Mucosa of descending colon (tissue), 3 donors: Measurements from ENCODE around the gene DCAF6. TPM values are rescaled to one million over a fixed set of nuclear protein-coding genes. Genes with fewer than 3 reads are reported as not detected.
A peak's percentile ranks its signal among the peaks of the same experiment; 100 is the strongest.

Source experiments
- ATAC-seq: fragments of 200-7000 bp; cut with Tn5 transposase; one replicate; pipeline ENCODE4 v1.9.1; 2020; ENCODE audit warnings: mild to moderate bottlenecking, moderate library complexity
- DNase-seq, 3 donors: peaks; one replicate each; pipeline ENCODE4 v3.0.0-alpha.2; 2020
- H3K36me3 ChIP-seq: fragments of 200-600 bp; one replicate; pipeline ENCODE4 v1.8.0; 2021; ENCODE audit warnings: low read depth, mild to moderate bottlenecking
- H3K4me1 ChIP-seq: fragments of 200-600 bp; one replicate; pipeline ENCODE4 v1.8.0; 2021; ENCODE audit warnings: low read depth, mild to moderate bottlenecking
- H3K4me3 ChIP-seq: fragments of 200-600 bp; one replicate; pipeline ENCODE4 v1.8.0; 2021; ENCODE audit warnings: mild to moderate bottlenecking
- H3K9me3 ChIP-seq: fragments of 200-600 bp; one replicate; pipeline ENCODE4 v1.8.0; 2021; ENCODE audit warnings: mild to moderate bottlenecking
- CTCF ChIP-seq: fragments of 200-600 bp; IDR thresholded peaks from one replicate; pipeline ENCODE4 v1.8.0; 2022; ENCODE audit warnings: antibody characterized with exemption, mild to moderate bottlenecking
- intact Hi-C, 2 donors: fragments of 100-400 bp; cut with DNase I in 1 of 2; cut with micrococcal nuclease in 1 of 2; formaldehyde crosslinking; loops; one replicate each; pipeline versions ENCODE4 v1.11.0 to v1.11.1; 2022; cut with DNase I, micrococcal nuclease
- total RNA-seq, 3 donors: library from RNA; stranded (reverse); fragmentation: NEBNext Ultra II Directional in 2 of 3; extraction: Animal tissue kit (Norgen Biotek cat#: 25700) in 2 of 3; gene quantifications; one replicate each; pipeline versions ENCODE4 v1.2.1 to v1.2.4, GENCODE V29; 2021 to 2023
- donor health status: DM: no; HTN: no; CAD: no; lungs with moderate emphysema.
- donor health status: DM: no; HTN: no; CAD: no.
- donor health status: DM: no; HTN: yes; CAD: no.

The DCAF6 gene
- total RNA-seq, 3 donors from 2014 or later, result 57.1 to 71.7 (median 62.2) TPM

GRCh38 chr1:167974698-167975097, 38.2 kb downstream of the DCAF6 start:
- Histone ChIP-seq H3K4me1 (no peaks in the 10 kb centered on the region), H3K9me3 (no peaks in the 10 kb centered on the region), H3K4me3 (no peak overlapping the region), H3K36me3 (peaks cover 4% of the 10 kb centered on the region)
- ATAC-seq (no peak), DNase-seq (no peak)
- intact Hi-C loops, result no loop called here
- TF ChIP-seq CTCF, result no peak

- Histone ChIP-seq H3K4me1 (no peaks in the 10 kb centered on the region), H3K4me3 (no peak overlapping the region), H3K9me3 (no peaks in the 10 kb centered on the region), H3K36me3 (peaks cover 3% of the 10 kb centered on the region)
- intact Hi-C loops, result no loop called here
- TF ChIP-seq CTCF, result no peak
- ATAC-seq (no peak), DNase-seq (no peak)
Measured at GRCh38 chr1:167977245-167977644, 40.8 kb downstream of the DCAF6 start.

- intact Hi-C loops, result no loop called here
- no peak for ATAC-seq
- TF ChIP-seq CTCF, result no peak
- Histone ChIP-seq H3K9me3 (no peaks in the 10 kb centered on the region), H3K4me3 (no peak overlapping the region), H3K4me1 (no peaks in the 10 kb centered on the region), H3K36me3 (no peaks in the 10 kb centered on the region)
- no peak for DNase-seq
Measured at GRCh38 chr1:167981933-167982332, 45.5 kb downstream of the DCAF6 start.

DNA sequence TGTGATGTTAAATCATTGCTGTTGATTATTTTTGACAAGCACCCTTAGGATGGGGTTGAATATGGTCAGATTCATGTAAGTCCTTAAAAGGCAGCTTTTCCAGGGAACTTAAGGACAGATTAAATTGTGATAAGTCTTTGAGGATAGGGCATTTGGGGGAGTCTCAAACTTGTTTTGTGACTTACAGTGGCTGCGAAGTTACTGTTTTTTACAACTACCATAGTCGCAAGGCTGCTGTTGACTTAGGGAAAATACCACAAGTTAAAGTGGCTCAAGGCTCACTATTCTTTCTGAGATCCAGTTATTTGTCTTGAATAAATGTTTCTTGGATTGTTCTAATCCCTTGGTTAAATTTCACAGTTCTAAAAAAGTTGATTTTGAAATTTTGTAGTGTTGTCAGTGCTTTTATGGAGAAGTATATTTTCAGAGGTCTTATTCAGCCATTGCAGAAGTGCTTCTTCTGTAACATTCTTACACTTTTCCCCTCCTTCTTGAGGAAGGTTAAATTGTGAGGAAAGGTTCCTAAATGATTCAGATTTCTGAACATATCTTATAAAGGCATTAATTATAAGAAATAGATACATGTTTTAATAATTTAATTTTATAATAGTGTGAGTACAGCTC, 47.4 kb downstream of the DCAF6 start:
- no peak for DNase-seq
- ATAC-seq, result no peak
- intact Hi-C loops, result no loop called here
- H3K9me3 ChIP-seq, result no peaks in the 10 kb centered on the region
- H3K4me3 ChIP-seq, result no peak overlapping the region
- no peaks in the 10 kb centered on the region for H3K36me3 ChIP-seq
- no peak for TF ChIP-seq CTCF
- no peaks in the 10 kb centered on the region for H3K4me1 ChIP-seq

DNA sequence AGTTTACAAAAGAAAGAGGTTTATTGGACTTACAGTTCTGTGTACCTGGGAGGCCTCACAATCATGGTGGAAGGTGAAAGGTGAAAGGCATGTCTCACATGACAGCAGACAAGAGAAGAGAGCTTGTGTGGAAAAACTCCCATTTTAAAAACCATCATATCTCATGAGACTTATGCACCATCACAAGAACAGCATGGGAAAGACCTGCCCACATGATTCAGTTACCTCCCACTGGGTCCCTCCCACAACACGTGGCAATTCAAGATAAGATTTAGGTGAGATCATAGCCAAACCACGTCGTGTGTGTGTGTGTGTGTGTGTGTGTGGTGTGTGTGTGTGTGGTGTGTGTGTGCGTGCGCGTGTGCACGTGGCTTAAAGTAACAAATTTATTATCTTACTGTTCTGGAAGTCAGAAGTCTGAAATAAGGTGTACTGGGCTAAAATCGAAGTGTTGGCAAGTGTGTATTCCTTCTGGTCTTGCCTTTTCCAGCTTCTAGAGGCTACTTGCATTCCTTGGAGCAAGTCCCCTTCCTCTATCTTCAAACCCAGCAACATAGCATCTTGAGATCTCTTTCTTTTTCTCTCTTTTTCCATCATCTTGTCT, 48.5 kb downstream of the DCAF6 start:
- no peaks in the 10 kb centered on the region for H3K9me3 ChIP-seq
- no peaks in the 10 kb centered on the region for H3K36me3 ChIP-seq
- no peaks in the 10 kb centered on the region for H3K4me1 ChIP-seq
- DNase-seq (no peak), ATAC-seq (peak; percentile 40)
- intact Hi-C loops, result no loop called here
- TF ChIP-seq CTCF, result no peak
- H3K4me3 ChIP-seq, result no peak overlapping the region

- H3K4me1 ChIP-seq, result no peaks in the 10 kb centered on the region
- DNase-seq, result no peak
- intact Hi-C loops, result no loop called here
- no peak overlapping the region for H3K4me3 ChIP-seq
- no peaks in the 10 kb centered on the region for H3K36me3 ChIP-seq
- ATAC-seq, result no peak
- no peak for TF ChIP-seq CTCF
- H3K9me3 ChIP-seq, result no peaks in the 10 kb centered on the region
Measured at GRCh38 chr1:167987174-167987573, 50.7 kb downstream of the DCAF6 start.
